Stimulated activated CD8-positive, alpha-beta memory T cell treated with anti-CD3 and anti-CD28 coated beads, Interleukin-7, amount 100 ng/mL, for 24 hours (primary cell): ENCODE results near the gene CEP295NL.
"Not testable (repeated sequence)": the region's sequence is repeated elsewhere in the genome, so short reads cannot be mapped to it uniquely, and the experiment has no call there.

ENCODE experiments used
- DNase-seq: peaks from one replicate; pipeline ENCODE4 v3.0.0-alpha.2; 2020; ENCODE audit warnings: low read depth

Gene CEP295NL

GRCh38 chr17:78905116-78905515, 2.1 kb upstream of the CEP295NL start:
- DNase-seq = no peak

GRCh38 chr17:78904371-78904770, 1.4 kb upstream of the CEP295NL start:
- no peak for DNase-seq

GRCh38 chr17:78902231-78902630, 770 bp downstream of the CEP295NL start:
- not testable (repeated sequence) for DNase-seq

GRCh38 chr17:78901806-78902205, 1.2 kb downstream of the CEP295NL start:
- DNase-seq = no peak

GRCh38 chr17:78900816-78901215, 2.2 kb downstream of the CEP295NL start:
- DNase-seq = no peak

- no peak for DNase-seq
Observed at GRCh38 chr17:78899361-78900260, 3.4 kb downstream of the CEP295NL start.

GRCh38 chr17:78898947-78899346, 4.1 kb downstream of the CEP295NL start:
- DNase-seq = no peak

- DNase-seq = no peak
Observed at GRCh38 chr17:78898075-78898836, 4.7 kb downstream of the CEP295NL start.

- no peak for DNase-seq
Observed at GRCh38 chr17:78897664-78898047, 5.3 kb downstream of the CEP295NL start.

- DNase-seq = no peak
Observed at GRCh38 chr17:78896834-78897663, 6.0 kb downstream of the CEP295NL start.

- DNase-seq = no peak
Observed at GRCh38 chr17:78896091-78896833, 6.7 kb downstream of the CEP295NL start.

GRCh38 chr17:78895322-78895721, 7.7 kb downstream of the CEP295NL start:
- DNase-seq = no peak

- no peak for DNase-seq
Observed at GRCh38 chr17:78893684-78894083, 9.3 kb downstream of the CEP295NL start.

GRCh38 chr17:78892936-78893379, 10.0 kb downstream of the CEP295NL start:
- DNase-seq = no peak

GRCh38 chr17:78892520-78892919, 10.5 kb downstream of the CEP295NL start:
- DNase-seq = no peak

- DNase-seq = no peak
Observed at GRCh38 chr17:78892062-78892456, 10.9 kb downstream of the CEP295NL start.

GRCh38 chr17:78891406-78892061, 11.5 kb downstream of the CEP295NL start:
- DNase-seq = no peak

- DNase-seq = no peak
Observed at GRCh38 chr17:78890498-78890897, 12.5 kb downstream of the CEP295NL start.

- DNase-seq = not testable (repeated sequence)
Observed at GRCh38 chr17:78890096-78890495, 12.9 kb downstream of the CEP295NL start.

- DNase-seq = no peak
Observed at GRCh38 chr17:78889531-78889930, 13.5 kb downstream of the CEP295NL start.

GRCh38 chr17:78888941-78889518, 14.0 kb downstream of the CEP295NL start:
- DNase-seq = no peak
